CD4-positive, alpha-beta memory T cell (primary cell): ENCODE measurements around the gene RBM26. TPM values are rescaled to one million over a fixed set of nuclear protein-coding genes. Genes with fewer than 3 reads are reported as not detected.
A peak's percentile ranks its signal among the peaks of the same experiment; 100 is the strongest.

Source experiments
- CTCF ChIA-PET: fragments of 350-600 bp; sonication (Branson Sonifier 250); formaldehyde crosslinking; loops from one replicate; lab custom pipeline; 2021; ENCODE audit warnings: inconsistent platforms; ENCODE audit not compliant: partially characterized antibody; lab: Charles Lee
- POLR2A ChIA-PET: fragments of 350-600 bp; sonication (Branson Sonifier 250); formaldehyde crosslinking; loops from one replicate; lab custom pipeline; 2021; ENCODE audit not compliant: partially characterized antibody; lab: Charles Lee
- DNase-seq, 5 donors: peaks; one replicate each; pipeline versions ENCODE4 v3.0.0 to v3.0.0-alpha.2; 2020 to 2022; ENCODE audit warnings: mixed read lengths in 1 of 5
- H3K27ac ChIP-seq: one replicate; pipeline ENCODE4 v1.7.0; 2013; ENCODE audit warnings: low read depth, low read length
- H3K27me3 ChIP-seq: 2 replicates; pipeline ENCODE4 v1.7.0; 2013; ENCODE audit warnings: mild to moderate bottlenecking, low read length, moderate library complexity; ENCODE audit not compliant: insufficient read depth
- H3K36me3 ChIP-seq: 2 replicates; pipeline ENCODE4 v1.7.0; 2013; ENCODE audit warnings: mild to moderate bottlenecking, low read length, moderate library complexity; ENCODE audit not compliant: insufficient read depth
- H3K4me1 ChIP-seq: 2 replicates; pipeline ENCODE4 v1.7.0; 2013; ENCODE audit warnings: mild to moderate bottlenecking, low read length, moderate library complexity; ENCODE audit not compliant: insufficient read depth
- H3K4me3 ChIP-seq, 2 donors: one replicate each; pipeline ENCODE4 v1.7.0; 2013; ENCODE audit warnings: low read length in 2 of 2, mild to moderate bottlenecking in 1 of 2
- H3K9me3 ChIP-seq, 2 donors: one replicate each; pipeline ENCODE4 v1.7.0; 2013; ENCODE audit warnings: low read length in 2 of 2, control low read depth in 1 of 2; ENCODE audit not compliant: control insufficient read depth in 1 of 2
- H3K27ac Mint-ChIP-seq, 7 donors: one replicate each; pipeline ENCODE4 v1.8.0; 2020 to 2021; ENCODE audit warnings: mixed read lengths in 7 of 7, mild to moderate bottlenecking in 6 of 7, inconsistent platforms in 3 of 7, moderate library complexity in 3 of 7
- H3K27me3 Mint-ChIP-seq, 2 donors: one replicate each; pipeline ENCODE4 v1.8.0; 2020 to 2021; ENCODE audit warnings: mixed read lengths in 2 of 2
- H3K36me3 Mint-ChIP-seq, 2 donors: one replicate each; pipeline ENCODE4 v1.8.0; 2020 to 2021; ENCODE audit warnings: mixed read lengths in 2 of 2, inconsistent platforms in 1 of 2, mild to moderate bottlenecking in 1 of 2
- H3K4me1 Mint-ChIP-seq, 4 donors: one replicate each; pipeline ENCODE4 v1.8.0; 2020 to 2021; ENCODE audit warnings: mixed read lengths in 4 of 4, mild to moderate bottlenecking in 1 of 4
- H3K4me3 Mint-ChIP-seq, 8 donors: one replicate each; pipeline ENCODE4 v1.8.0; 2020 to 2021; ENCODE audit warnings: mixed read lengths in 8 of 8, mild to moderate bottlenecking in 7 of 8, moderate library complexity in 6 of 8, inconsistent platforms in 3 of 8
- H3K9me3 Mint-ChIP-seq, 8 donors: one replicate each; pipeline ENCODE4 v1.8.0; 2020 to 2021; ENCODE audit warnings: mixed read lengths in 8 of 8, mild to moderate bottlenecking in 5 of 8, inconsistent platforms in 3 of 8, moderate library complexity in 1 of 8
- intact Hi-C: fragments of 100-400 bp; cut with micrococcal nuclease; formaldehyde crosslinking; loops from one replicate; pipeline ENCODE4 v1.15.1; 2023
- polyA plus RNA-seq, 2 donors: library from polyadenylated mRNA; unstranded; fragments of 300-500 nt; fragmentation: Illumina TruSeq; gene quantifications; one replicate each; pipeline ENCODE4 v1.2.3, GENCODE V29; 2021
- total RNA-seq, 2 experiments: library from RNA; stranded (reverse); gene quantifications; one replicate each; pipeline ENCODE4 v1.2.3, GENCODE V29; 2021

The RBM26 gene, protein sequence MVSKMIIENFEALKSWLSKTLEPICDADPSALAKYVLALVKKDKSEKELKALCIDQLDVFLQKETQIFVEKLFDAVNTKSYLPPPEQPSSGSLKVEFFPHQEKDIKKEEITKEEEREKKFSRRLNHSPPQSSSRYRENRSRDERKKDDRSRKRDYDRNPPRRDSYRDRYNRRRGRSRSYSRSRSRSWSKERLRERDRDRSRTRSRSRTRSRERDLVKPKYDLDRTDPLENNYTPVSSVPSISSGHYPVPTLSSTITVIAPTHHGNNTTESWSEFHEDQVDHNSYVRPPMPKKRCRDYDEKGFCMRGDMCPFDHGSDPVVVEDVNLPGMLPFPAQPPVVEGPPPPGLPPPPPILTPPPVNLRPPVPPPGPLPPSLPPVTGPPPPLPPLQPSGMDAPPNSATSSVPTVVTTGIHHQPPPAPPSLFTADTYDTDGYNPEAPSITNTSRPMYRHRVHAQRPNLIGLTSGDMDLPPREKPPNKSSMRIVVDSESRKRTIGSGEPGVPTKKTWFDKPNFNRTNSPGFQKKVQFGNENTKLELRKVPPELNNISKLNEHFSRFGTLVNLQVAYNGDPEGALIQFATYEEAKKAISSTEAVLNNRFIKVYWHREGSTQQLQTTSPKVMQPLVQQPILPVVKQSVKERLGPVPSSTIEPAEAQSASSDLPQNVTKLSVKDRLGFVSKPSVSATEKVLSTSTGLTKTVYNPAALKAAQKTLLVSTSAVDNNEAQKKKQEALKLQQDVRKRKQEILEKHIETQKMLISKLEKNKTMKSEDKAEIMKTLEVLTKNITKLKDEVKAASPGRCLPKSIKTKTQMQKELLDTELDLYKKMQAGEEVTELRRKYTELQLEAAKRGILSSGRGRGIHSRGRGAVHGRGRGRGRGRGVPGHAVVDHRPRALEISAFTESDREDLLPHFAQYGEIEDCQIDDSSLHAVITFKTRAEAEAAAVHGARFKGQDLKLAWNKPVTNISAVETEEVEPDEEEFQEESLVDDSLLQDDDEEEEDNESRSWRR
- total RNA-seq = 10 to 100 TPM; 94.1 to 96.3 TPM
- polyA plus RNA-seq = 10 to 100 TPM in 1 of 2 donors, 1 to 10 TPM in 1; 9.5 to 15.9 TPM

DNA sequence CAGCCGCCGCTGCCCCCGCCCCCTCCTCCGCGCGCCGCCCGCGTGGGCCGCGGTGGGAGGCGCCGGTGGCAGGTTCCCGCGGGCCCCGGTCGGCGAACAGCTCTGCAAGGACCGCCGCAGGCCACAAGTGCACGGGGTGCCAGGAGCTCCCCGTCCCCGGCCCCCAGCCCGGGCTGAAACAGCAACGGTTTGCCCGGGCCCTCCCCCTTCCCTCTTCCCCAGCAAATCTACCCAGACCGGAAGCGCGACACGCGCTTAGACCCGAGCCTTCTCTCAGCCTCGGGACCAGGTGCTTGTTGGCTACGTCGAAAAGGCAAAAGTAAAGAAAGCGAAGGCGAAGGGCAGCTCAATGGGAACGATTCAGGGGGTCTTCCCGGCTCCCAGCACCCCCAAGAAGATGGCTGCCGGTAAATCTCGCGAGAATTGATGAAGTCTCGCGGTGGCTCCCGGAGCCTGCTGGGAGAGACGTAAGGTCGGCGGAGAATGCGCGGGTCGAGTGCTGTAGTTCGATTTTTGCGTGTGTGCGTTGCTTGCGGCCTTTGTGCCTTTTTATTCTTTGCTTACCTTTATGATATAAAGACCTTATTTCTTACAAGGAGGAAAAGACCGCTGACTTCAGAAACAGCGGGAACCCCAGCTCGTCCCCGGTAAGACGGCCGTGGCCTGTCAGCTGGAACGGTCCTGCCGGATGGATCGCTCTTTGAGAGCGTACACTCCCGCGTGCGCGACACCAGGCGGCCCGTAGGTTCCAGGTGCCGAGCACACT lies at the start of gene RBM26:
Gene RBM26, minus strand, starts transcription at position 425 of the 766 bp plus-strand sequence. CDS start 481 bp downstream, outside the sequence.
- Histone ChIP-seq H3K36me3 (no peaks in the 10 kb centered on the region), H3K9me3 (no peaks in the 10 kb centered on the region), H3K4me3 (peak within 1 kb of the TSS; percentile 57 to 72), H3K27me3 (no peaks in the 10 kb centered on the region), H3K27ac (peak within 1 kb of the TSS; percentile 97), H3K4me1 (peaks cover 53% of the 10 kb centered on the region)
- CTCF ChIA-PET = interaction anchor here (0.9 to 7.3 kb wide), 5 partner anchors 10 to 134 kb away, joined by 3 to 72 read pairs (median 4); partner anchors contain the start of gene NDFIP2
- peak; percentile 93 to 95 (median 94) for DNase-seq
- Mint-ChIP-seq H3K4me1 (peaks cover 16 to 38% (median 28%) of the 10 kb centered on the region in 4 donors), H3K27ac (peak within 1 kb of the TSS in 6 of 7 donors; percentile 97 to 99 (median 98)), H3K9me3 (no peaks in the 10 kb centered on the region), H3K27me3 (no peaks in the 10 kb centered on the region), H3K36me3 (peaks cover 2 to 15% of the 10 kb centered on the region in 2 donors), H3K4me3 (peak within 1 kb of the TSS in 7 of 8 donors; percentile 95 to 96 (median 95))
- POLR2A ChIA-PET = interaction anchor here (0.7 to 3.0 kb wide), 10 partner anchors 8 to 1708 kb away, joined by 3 to 31 read pairs (median 6); partner anchors contain the start of genes NDFIP2 and SLAIN1
- intact Hi-C loops = loop anchor here (1.0 to 5.0 kb wide), 6 partner anchors 13 to 936 kb away; partner anchors contain the start of genes NDFIP2, OBI1 and SPRY2

DNA sequence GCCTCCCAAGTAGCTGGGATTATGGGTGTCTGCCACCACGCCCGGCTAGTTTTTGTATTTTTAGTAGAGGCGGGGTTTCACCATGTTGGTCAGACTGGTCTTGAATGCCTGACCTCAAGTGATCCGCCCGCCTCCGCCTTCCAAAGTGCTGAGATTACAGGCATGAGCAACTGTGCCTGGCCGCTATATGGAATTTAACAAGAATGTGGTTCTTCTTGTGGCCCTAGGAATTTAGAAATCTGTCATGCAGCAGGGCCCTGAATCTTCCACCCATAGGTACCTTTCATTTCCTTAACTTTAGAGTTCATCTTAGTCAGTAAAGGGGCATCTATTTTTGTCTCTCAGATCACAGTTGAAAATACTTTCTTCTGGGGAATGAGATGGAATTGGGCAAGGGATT lies 49.3 kb upstream of the RBM26 start:
- intact Hi-C loops = no loop called here
- Histone ChIP-seq H3K27me3 (no peaks in the 10 kb centered on the region), H3K4me1 (peaks cover 30% of the 10 kb centered on the region), H3K4me3 (no peak overlapping the region), H3K9me3 (no peaks in the 10 kb centered on the region), H3K36me3 (no peaks in the 10 kb centered on the region), H3K27ac (no peak overlapping the region)
- ChIA-PET CTCF (interaction anchor here (0.9 to 1.4 kb wide), 2 partner anchors 31 to 86 kb away, joined by 3 to 5 read pairs; no protein-coding TSS in a partner anchor), POLR2A (no interaction called here)
- no peak overlapping the region for H3K27ac Mint-ChIP-seq
- no peaks in the 10 kb centered on the region for H3K36me3 Mint-ChIP-seq
- no peaks in the 10 kb centered on the region for H3K9me3 Mint-ChIP-seq
- peaks cover 21 to 35% (median 24%) of the 10 kb centered on the region in 4 donors for H3K4me1 Mint-ChIP-seq
- no peak overlapping the region for H3K4me3 Mint-ChIP-seq
- no peak for DNase-seq
- H3K27me3 Mint-ChIP-seq = no peaks in the 10 kb centered on the region

DNA sequence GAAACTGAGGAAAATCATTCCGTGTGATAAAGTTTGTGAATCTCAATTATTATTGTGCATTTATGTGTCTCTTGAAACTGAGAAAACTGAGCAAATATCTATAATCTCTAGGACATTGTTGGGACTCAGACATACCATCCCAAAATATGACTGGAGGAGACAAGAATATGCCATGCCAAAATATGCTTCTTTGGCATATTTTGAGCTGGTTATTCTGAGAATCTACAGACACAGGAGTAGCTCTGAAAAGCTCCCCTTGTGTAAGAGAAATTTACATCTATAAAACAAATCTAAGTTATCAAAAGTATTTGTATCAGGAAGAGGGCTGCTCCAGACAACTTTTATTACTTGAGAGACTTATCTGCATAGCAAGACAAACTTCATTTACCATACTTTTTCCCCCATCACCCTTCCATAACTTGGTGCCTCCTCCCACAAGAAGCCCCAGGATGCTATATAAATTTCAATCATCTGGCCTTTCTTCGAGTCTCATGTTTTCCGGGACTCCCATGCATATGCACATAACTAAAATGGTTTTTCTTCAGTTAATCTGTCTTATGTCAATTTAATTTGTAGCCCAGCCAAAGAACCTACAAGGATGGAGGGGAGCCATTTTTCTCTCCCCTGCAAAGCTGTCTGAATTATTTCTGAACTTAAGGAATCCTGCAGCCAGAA lies 46.3 kb upstream of the RBM26 start:
- Histone ChIP-seq H3K4me1 (peaks cover 46% of the 10 kb centered on the region), H3K27ac (peak overlapping the region; percentile 42), H3K27me3 (no peaks in the 10 kb centered on the region), H3K4me3 (no peak overlapping the region), H3K9me3 (no peaks in the 10 kb centered on the region), H3K36me3 (no peaks in the 10 kb centered on the region)
- POLR2A ChIA-PET = interaction anchor here (0.8 to 2.1 kb wide), 3 partner anchors 20 to 29 kb away, joined by 3 to 16 read pairs (median 3); partner anchors contain the start of gene NDFIP2
- CTCF ChIA-PET = interaction anchor here (1.1 to 2.2 kb wide), 4 partner anchors 28 to 91 kb away, joined by 3 to 12 read pairs (median 3); partner anchors contain the start of gene NDFIP2
- Mint-ChIP-seq H3K4me3 (peak overlapping the region in 2 of 8 donors; percentile 9 to 17), H3K9me3 (no peaks in the 10 kb centered on the region), H3K4me1 (peaks cover 29 to 58% (median 37%) of the 10 kb centered on the region in 4 donors), H3K27ac (peak overlapping the region; percentile 83 to 98 (median 94)), H3K27me3 (no peaks in the 10 kb centered on the region), H3K36me3 (no peaks in the 10 kb centered on the region)
- no peak for DNase-seq
- intact Hi-C loops = loop anchor here (5.0 kb wide), 1 partner anchor 45 kb away; the partner anchor contains the start of gene RBM26

DNA sequence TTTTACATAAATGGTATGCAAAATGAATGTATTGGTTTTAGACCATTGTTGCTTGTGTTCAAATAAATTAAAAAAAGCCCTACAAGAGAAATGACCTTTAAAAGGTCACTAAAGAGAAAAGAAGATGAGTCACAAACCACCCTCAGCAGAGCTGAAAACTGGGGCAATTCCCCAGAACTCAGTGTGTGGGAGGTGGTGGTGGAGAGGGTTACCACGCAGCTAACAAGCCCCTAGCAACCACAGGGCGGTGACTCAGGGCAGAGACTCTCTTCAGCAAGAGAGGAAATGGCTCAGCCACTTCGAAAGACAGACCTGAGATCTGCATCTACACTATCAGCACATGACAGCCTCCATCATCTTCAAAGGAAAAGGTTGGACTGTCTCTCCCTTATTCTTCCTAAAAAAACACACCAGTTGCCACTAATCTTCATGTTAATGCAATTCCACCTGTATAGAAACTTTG lies 45.5 kb upstream of the RBM26 start:
- H3K27me3 Mint-ChIP-seq = no peaks in the 10 kb centered on the region
- no peaks in the 10 kb centered on the region for H3K9me3 Mint-ChIP-seq
- peak overlapping the region; percentile 83 to 98 (median 94) for H3K27ac Mint-ChIP-seq
- H3K36me3 ChIP-seq = no peaks in the 10 kb centered on the region
- peak overlapping the region; percentile 17 to 77 (median 76) for H3K4me3 Mint-ChIP-seq
- CTCF ChIA-PET = interaction anchor here (1.1 to 2.2 kb wide), 3 partner anchors 27 to 58 kb away, joined by 3 to 12 read pairs (median 3); partner anchors contain the start of gene NDFIP2
- POLR2A ChIA-PET = interaction anchor here (0.8 to 2.1 kb wide), 4 partner anchors 21 to 46 kb away, joined by 3 to 16 read pairs (median 4); partner anchors contain the start of genes NDFIP2 and RBM26
- H3K4me3 ChIP-seq = peak overlapping the region in 1 of 2 donors; percentile 3
- peak; percentile 73 to 96 (median 77) for DNase-seq
- H3K4me1 ChIP-seq = peaks cover 45% of the 10 kb centered on the region
- intact Hi-C loops = loop anchor here (1.0 to 5.0 kb wide), 3 partner anchors 27 to 44 kb away; partner anchors contain the start of genes NDFIP2 and RBM26
- H3K9me3 ChIP-seq = no peaks in the 10 kb centered on the region
- H3K36me3 Mint-ChIP-seq = no peaks in the 10 kb centered on the region
- peaks cover 28 to 66% (median 39%) of the 10 kb centered on the region in 4 donors for H3K4me1 Mint-ChIP-seq
- H3K27me3 ChIP-seq = no peaks in the 10 kb centered on the region
- H3K27ac ChIP-seq = peak overlapping the region; percentile 42

- intact Hi-C loops = loop anchor here (5.0 kb wide), 1 partner anchor 43 kb away; the partner anchor contains the start of gene RBM26
- POLR2A ChIA-PET = no interaction called here
- Histone ChIP-seq H3K36me3 (no peaks in the 10 kb centered on the region), H3K4me3 (no peak overlapping the region), H3K4me1 (peaks cover 45% of the 10 kb centered on the region), H3K27ac (no peak overlapping the region), H3K9me3 (no peaks in the 10 kb centered on the region), H3K27me3 (no peaks in the 10 kb centered on the region)
- CTCF ChIA-PET = no interaction called here
- no peak for DNase-seq
- H3K27me3 Mint-ChIP-seq = no peaks in the 10 kb centered on the region
- H3K4me1 Mint-ChIP-seq = peaks cover 35 to 75% (median 44%) of the 10 kb centered on the region in 4 donors
- no peaks in the 10 kb centered on the region for H3K9me3 Mint-ChIP-seq
- no peaks in the 10 kb centered on the region for H3K36me3 Mint-ChIP-seq
- no peak overlapping the region for H3K27ac Mint-ChIP-seq
- H3K4me3 Mint-ChIP-seq = peak overlapping the region in 1 of 8 donors; percentile 21
Measured at GRCh38 chr13:79450110-79450509, 44.1 kb upstream of the RBM26 start.
